ENCODE data around the gene PRG3.
"Not testable (repeated sequence)": the region's sequence is repeated elsewhere in the genome, so short reads cannot be mapped to it uniquely, and the experiment has no call there.

PRG3 gene

DNA sequence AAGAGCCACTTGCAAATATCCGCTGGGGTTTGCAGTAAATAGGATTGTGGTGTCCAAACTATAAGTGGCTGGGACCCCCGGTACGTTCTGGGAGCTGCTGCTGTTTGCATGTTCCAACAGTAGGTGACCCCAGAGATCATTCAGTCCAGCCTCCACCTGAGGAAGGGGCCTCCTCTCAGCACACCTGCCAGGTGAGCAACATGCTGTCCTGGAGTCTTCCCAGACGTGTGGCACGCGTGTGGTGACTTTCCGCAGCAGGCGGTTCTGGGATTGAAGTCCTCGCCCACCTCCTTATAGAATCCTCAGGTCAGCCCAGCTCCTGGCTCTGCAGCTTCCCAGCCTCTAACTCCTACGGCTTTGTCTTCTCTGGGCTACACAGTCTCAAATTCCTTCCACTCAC, 36.1 kb downstream of the PRG3 start:
- Histone ChIP-seq H2AFZ (ENCODE audit: low read depth, low read length) (peak overlapping the region; percentile 68), H3K9me3 (ENCODE audit: low read length) (no peaks in the 10 kb centered on the region), H3K27me3 (ENCODE audit: insufficient read depth, low read length) (no peaks in the 10 kb centered on the region), H3K4me1 (ENCODE audit: insufficient read depth, low read length) (peaks cover 19% of the 10 kb centered on the region), H3K4me3 (ENCODE audit: low read length) (no peak overlapping the region), H3K36me3 (ENCODE audit: insufficient read depth, low read length) (no peaks in the 10 kb centered on the region)

DNA sequence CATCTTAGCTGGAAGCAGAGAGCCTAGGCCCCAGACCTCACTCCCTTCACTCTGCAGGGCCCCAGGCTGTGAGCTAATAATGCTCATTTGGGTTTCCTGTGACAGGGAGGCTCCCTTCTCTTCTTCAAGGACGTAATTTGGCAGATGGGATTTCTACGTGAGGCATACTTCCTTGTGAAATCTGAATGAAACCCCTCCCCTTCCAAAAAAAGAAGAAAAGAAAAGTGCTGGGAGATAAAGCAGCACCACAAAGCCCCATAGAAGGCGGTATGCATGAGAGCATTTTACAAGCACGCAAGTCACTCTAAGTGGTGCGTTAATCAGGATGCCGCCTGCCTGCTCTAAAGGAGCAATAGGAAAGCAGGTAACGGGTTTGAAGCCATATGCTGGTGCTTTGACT, 37.1 kb downstream of the PRG3 start:
- no peaks in the 10 kb centered on the region for H3K9me3 ChIP-seq (ENCODE audit: low read length)
- H3K36me3 ChIP-seq (ENCODE audit: insufficient read depth, low read length) = no peaks in the 10 kb centered on the region
- H2AFZ ChIP-seq (ENCODE audit: low read depth, low read length) = no peak overlapping the region
- no peak overlapping the region for H3K4me3 ChIP-seq (ENCODE audit: low read length)
- H3K4me1 ChIP-seq (ENCODE audit: insufficient read depth, low read length) = peaks cover 27% of the 10 kb centered on the region
- no peaks in the 10 kb centered on the region for H3K27me3 ChIP-seq (ENCODE audit: insufficient read depth, low read length)

DNA sequence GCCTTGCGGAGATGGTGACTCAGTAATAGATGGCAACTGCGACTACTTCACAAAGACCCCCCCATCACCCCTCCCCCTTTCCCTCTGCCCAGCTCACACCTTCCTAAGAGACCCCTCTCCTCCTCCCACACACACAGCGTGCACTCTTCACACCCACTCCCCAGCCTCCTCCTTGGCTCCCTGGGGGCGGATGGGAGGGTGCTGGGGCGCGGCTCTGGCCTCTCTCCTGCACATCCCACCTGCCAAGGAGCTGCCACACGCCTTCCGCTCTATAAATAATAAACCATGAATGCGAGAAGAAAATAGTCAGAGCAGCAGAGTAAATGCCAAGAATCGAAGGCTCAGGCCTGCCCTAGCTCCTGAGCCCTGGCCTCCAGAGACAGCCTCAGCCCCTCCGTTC, 38.2 kb downstream of the PRG3 start:
- H3K4me3 ChIP-seq (ENCODE audit: low read length) = no peak overlapping the region
- no peak overlapping the region for H2AFZ ChIP-seq (ENCODE audit: low read depth, low read length)
- H3K9me3 ChIP-seq (ENCODE audit: low read length) = no peaks in the 10 kb centered on the region
- H3K27me3 ChIP-seq (ENCODE audit: insufficient read depth, low read length) = no peaks in the 10 kb centered on the region
- H3K4me1 ChIP-seq (ENCODE audit: insufficient read depth, low read length) = peaks cover 38% of the 10 kb centered on the region
- no peaks in the 10 kb centered on the region for H3K36me3 ChIP-seq (ENCODE audit: insufficient read depth, low read length)

DNA sequence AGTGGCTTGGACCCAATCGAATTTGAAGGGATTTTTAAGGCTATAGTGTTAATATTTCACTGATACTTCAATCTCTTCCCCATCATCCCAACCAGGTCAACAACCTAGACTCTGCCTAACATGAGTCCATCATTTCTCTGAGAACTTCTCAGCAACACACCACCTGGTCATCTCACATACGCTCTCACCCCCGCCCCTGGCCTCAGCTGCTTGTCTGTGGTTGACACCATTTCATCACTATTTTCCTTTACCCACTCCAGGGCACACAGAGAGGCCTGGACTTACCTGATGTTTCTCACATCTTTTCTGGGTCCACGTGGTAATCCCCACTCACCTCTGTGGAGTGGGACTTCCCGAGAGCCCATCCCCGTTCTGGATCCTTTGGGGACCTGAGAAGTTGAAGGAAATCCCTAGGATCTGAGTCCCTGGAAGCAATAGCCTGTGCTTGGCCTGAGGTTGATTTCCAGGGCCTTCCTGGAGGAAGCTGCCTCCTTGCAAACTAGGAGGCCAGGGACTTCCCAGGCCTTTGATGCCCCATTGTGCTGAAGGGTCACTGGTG, 39.6 kb downstream of the PRG3 start:
- H3K4me1 ChIP-seq (ENCODE audit: insufficient read depth, low read length) = peaks cover 39% of the 10 kb centered on the region
- H3K36me3 ChIP-seq (ENCODE audit: insufficient read depth, low read length) = no peaks in the 10 kb centered on the region
- H2AFZ ChIP-seq (ENCODE audit: low read depth, low read length) = no peak overlapping the region
- H3K4me3 ChIP-seq (ENCODE audit: low read length) = no peak overlapping the region
- H3K27me3 ChIP-seq (ENCODE audit: insufficient read depth, low read length) = no peaks in the 10 kb centered on the region
- no peaks in the 10 kb centered on the region for H3K9me3 ChIP-seq (ENCODE audit: low read length)

DNA sequence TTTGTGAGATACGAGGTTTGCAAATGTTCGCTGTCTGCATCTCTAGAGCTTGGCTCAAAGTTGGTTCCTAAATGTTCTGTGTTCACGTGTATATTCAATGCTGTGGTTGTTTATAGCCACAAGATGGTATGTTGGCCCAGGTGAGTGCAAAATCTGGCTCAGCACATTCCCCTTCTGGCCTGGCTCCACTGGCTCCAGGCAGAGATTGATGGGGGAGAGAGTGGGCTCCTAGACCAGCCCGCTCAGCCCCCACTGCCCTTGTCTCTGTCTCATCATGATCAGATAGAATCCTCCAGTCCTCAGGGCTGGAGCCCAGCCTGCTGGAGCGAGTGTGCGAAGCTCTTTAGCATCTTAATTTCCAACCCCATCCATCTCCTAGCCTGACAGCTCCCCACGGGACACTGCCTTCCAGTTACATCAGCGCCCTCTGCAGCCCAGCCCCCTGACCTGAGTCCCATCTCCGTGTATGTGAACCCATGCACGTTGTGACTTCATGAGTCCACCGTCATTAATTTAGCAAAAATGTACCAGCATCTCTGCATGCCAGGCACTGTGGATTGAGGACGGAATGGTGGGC, 40.8 kb downstream of the PRG3 start:
- no peak overlapping the region for H2AFZ ChIP-seq (ENCODE audit: low read depth, low read length)
- no peaks in the 10 kb centered on the region for H3K27me3 ChIP-seq (ENCODE audit: insufficient read depth, low read length)
- no peak overlapping the region for H3K4me3 ChIP-seq (ENCODE audit: low read length)
- peaks cover 45% of the 10 kb centered on the region for H3K4me1 ChIP-seq (ENCODE audit: insufficient read depth, low read length)
- no peaks in the 10 kb centered on the region for H3K36me3 ChIP-seq (ENCODE audit: insufficient read depth, low read length)
- H3K9me3 ChIP-seq (ENCODE audit: low read length) = no peaks in the 10 kb centered on the region

DNA sequence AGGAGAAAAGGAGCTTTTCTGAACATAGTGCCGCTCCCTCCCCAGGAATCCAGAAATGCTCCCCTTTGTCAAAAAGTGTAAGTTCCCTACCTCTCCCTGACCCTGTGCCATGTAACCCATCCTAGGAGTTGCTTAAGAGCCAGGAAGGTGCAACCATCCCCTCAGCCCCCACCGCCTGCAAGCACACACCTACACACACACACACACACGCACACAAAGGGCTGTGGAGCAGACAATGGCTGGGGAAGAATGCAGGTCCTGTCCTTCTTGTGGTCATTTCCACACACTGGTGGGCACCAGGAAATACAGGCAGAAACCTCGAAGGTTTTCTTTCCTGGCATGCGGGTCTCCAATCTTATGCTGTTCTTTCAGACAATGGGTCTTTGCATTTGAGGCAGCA, 41.6 kb downstream of the PRG3 start:
- Histone ChIP-seq H2AFZ (ENCODE audit: low read depth, low read length) (no peak overlapping the region), H3K4me1 (ENCODE audit: insufficient read depth, low read length) (peaks cover 53% of the 10 kb centered on the region), H3K9me3 (ENCODE audit: low read length) (no peaks in the 10 kb centered on the region), H3K36me3 (ENCODE audit: insufficient read depth, low read length) (peaks cover 5% of the 10 kb centered on the region), H3K4me3 (ENCODE audit: low read length) (no peak overlapping the region), H3K27me3 (ENCODE audit: insufficient read depth, low read length) (no peaks in the 10 kb centered on the region)

DNA sequence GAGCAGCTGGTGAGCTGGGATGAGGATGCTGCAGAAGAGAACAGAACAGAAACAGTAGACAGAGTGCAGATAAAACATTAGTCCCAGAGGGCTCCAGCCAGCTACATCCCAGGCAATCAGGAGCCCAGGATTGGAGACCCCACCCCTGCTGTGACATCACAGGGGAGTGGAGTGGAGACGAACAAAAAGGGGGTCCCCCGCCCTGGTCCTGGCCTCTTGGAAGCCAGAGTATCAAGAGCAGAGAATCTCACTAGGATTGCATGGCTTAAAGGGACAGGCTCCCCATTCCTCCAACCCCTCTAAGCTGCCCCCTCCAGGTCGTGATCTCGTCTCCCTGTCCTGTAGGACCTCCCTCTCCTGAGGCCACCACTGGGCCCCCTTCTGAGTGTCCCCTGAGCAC, 42.8 kb downstream of the PRG3 start, which contains the start of gene P2RX3:
P2RX3 (plus strand) TSS at position 211 of the 400 bp plus-strand sequence. CDS start 199 bp downstream, outside the sequence.
- no peaks in the 10 kb centered on the region for H3K27me3 ChIP-seq (ENCODE audit: insufficient read depth, low read length)
- H3K9me3 ChIP-seq (ENCODE audit: low read length) = no peaks in the 10 kb centered on the region
- H3K4me3 ChIP-seq (ENCODE audit: low read length) = no peak within 1 kb of the TSS
- H3K36me3 ChIP-seq (ENCODE audit: insufficient read depth, low read length) = peaks cover 17% of the 10 kb centered on the region
- no peak within 1 kb of the TSS for H2AFZ ChIP-seq (ENCODE audit: low read depth, low read length)
- H3K4me1 ChIP-seq (ENCODE audit: insufficient read depth, low read length) = peaks cover 53% of the 10 kb centered on the region

DNA sequence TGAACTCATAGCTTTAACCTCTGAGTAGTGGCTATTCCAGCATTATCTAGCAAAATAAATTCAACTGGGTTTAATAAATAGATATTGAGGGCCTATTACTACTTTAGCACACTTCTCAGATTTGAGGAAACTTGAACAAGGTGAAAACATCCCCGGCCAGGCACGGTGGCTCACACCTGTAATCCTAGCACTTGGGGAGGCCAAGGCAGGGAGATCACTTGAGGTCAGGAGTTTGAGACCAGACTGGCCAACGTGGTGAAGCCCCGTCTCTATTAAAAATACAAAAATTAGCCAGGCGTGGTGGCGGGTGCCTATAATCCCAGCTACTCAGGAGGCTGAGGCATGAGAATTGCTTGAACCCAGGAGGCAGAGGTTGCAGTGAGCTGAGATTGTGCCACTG, 44.1 kb downstream of the PRG3 start:
- H3K36me3 ChIP-seq (ENCODE audit: insufficient read depth, low read length) = peaks cover 30% of the 10 kb centered on the region
- not testable (repeated sequence) for H3K9me3 ChIP-seq (ENCODE audit: low read length); H3K4me3 ChIP-seq (ENCODE audit: low read length); H2AFZ ChIP-seq (ENCODE audit: low read depth, low read length); H3K27me3 ChIP-seq (ENCODE audit: insufficient read depth, low read length)
- H3K4me1 ChIP-seq (ENCODE audit: insufficient read depth, low read length) = peaks cover 49% of the 10 kb centered on the region

DNA sequence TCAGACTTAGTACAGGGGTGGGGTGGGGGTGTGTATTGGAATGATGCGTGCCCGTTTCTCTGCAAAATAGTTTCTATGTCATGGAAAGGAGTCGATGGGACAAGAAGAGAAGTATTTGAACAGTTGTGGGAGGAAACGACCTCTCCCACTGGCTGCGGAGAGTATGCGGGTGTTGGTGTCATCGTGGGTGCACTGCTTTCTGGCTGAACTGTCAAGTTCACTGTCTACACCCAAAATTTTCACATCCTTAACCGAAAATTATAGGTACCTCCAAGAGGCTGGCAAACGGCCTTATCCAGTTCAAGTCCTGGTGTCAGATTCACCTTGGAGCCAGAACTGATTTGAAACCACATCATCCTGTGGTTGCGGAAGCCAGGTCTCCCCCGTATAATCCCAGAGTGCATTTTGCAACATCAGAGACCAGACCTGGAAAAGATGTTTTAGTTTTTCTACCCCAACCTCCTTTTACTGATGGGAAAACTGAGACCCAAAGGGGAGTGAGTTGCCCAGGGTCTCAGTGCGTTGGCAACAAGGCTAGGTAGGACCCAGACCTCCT, 44.8 kb downstream of the PRG3 start:
- H2AFZ ChIP-seq (ENCODE audit: low read depth, low read length) = peak overlapping the region; percentile 60
- no peaks in the 10 kb centered on the region for H3K27me3 ChIP-seq (ENCODE audit: insufficient read depth, low read length)
- H3K36me3 ChIP-seq (ENCODE audit: insufficient read depth, low read length) = peaks cover 36% of the 10 kb centered on the region
- peak overlapping the region; percentile 93 for H3K4me3 ChIP-seq (ENCODE audit: low read length)
- peaks cover 49% of the 10 kb centered on the region for H3K4me1 ChIP-seq (ENCODE audit: insufficient read depth, low read length)
- no peaks in the 10 kb centered on the region for H3K9me3 ChIP-seq (ENCODE audit: low read length)

DNA sequence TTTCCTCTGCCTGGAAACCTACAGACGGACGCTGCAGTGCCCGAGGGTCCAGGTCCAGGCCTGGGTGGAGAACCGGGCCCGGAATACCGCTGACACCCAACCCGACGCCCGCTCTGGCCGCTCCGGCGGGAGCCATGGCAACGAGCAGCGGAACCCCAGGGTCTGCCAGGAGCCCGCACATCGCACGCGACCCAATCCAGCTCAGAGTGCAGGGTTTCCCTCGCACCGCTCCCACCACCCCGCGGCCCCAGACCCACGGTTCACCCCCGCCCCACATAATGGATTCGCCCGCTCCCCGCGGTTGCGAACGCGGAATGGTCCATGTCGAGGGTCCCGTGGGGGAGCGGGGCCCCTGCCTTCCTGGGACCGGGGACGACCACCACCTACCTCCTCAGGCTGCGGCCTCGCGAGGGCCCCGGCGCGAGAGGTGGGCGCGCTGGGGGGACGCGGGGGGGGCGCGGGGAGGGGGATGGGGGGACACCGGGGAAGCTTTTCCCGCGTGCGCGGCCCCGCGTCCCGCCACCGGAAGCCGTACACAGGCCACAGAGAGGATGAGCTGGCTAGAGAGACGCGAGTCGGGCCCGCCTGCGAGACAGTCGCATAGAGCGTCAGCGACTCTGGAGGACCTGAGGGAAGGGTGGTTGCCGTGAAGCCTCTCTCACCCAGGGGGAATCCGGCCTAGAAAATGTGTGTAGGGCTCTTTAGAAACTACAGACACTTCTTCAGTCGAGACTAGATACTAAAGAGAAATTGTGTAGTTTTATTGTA, 45.4 kb downstream of the PRG3 start, which contains the start of gene SSRP1:
SSRP1 (minus strand) TSS at position 550 of the 768 bp plus-strand sequence. CDS start 771 bp downstream, outside the sequence.
- H3K4me1 ChIP-seq (ENCODE audit: insufficient read depth, low read length) = peaks cover 47% of the 10 kb centered on the region
- H2AFZ ChIP-seq (ENCODE audit: low read depth, low read length) = peak within 1 kb of the TSS; percentile 60
- H3K9me3 ChIP-seq (ENCODE audit: low read length) = no peaks in the 10 kb centered on the region
- peak within 1 kb of the TSS; percentile 93 for H3K4me3 ChIP-seq (ENCODE audit: low read length)
- peaks cover 43% of the 10 kb centered on the region for H3K36me3 ChIP-seq (ENCODE audit: insufficient read depth, low read length)
- no peaks in the 10 kb centered on the region for H3K27me3 ChIP-seq (ENCODE audit: insufficient read depth, low read length)

DNA sequence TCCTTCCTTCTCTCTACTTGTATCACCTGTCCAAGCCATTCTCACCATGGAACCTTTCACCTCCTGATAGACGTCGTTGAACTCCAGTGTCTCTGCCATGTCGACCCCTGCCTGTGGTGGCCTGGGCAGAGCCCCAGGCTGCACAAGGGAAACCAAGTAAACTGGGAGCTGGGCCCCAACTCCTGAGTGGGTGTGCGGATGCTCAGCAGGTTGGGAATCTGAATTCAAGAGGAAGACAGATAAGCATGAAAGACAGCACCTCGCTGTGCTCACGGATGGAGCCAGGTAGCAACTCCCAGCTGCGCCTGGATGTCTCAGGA, 46.0 kb downstream of the PRG3 start:
- H3K9me3 ChIP-seq (ENCODE audit: low read length) = no peaks in the 10 kb centered on the region
- H3K27me3 ChIP-seq (ENCODE audit: insufficient read depth, low read length) = no peaks in the 10 kb centered on the region
- no peak overlapping the region for H2AFZ ChIP-seq (ENCODE audit: low read depth, low read length)
- H3K4me1 ChIP-seq (ENCODE audit: insufficient read depth, low read length) = peaks cover 41% of the 10 kb centered on the region
- H3K36me3 ChIP-seq (ENCODE audit: insufficient read depth, low read length) = peaks cover 48% of the 10 kb centered on the region
- H3K4me3 ChIP-seq (ENCODE audit: low read length) = peak overlapping the region; percentile 93

DNA sequence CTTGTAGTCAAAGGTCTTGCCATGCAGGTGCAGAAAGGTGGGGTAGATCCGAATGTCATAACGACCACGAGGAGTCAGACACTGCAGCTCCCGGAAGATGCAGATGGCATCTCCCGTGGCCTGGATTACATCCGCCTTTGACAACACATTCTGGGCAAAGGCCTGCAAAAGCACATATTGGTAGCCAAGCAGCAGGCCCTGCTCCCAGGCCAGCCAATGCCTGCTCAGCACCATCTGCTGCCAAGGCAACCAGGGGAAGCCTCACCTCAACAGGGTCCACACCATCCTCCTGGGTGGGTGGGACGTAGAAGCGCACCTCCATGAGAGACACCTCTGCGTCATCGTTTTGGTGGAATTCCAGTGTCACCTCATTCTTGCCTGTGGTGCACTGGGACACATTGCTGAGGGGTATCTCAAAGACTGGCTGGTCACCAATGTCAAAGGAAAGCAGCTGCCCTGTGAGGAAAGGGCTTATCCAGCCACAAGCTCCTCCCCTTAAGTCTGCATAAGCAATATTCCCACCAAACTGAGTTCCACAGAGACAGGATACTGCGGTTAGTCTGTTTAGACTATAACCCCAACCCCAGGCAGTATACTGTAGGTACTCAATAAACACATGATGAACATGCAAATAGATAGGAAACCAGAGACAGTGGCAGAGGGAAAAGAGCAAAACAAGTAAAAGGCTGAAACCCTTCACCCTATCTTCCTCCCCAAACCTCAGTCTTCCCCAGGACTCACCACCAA, 48.1 kb downstream of the PRG3 start:
- Histone ChIP-seq H2AFZ (ENCODE audit: low read depth, low read length) (no peak overlapping the region), H3K9me3 (ENCODE audit: low read length) (no peaks in the 10 kb centered on the region), H3K4me3 (ENCODE audit: low read length) (no peak overlapping the region), H3K27me3 (ENCODE audit: insufficient read depth, low read length) (no peaks in the 10 kb centered on the region), H3K4me1 (ENCODE audit: insufficient read depth, low read length) (peaks cover 22% of the 10 kb centered on the region), H3K36me3 (ENCODE audit: insufficient read depth, low read length) (peaks cover 69% of the 10 kb centered on the region)

DNA sequence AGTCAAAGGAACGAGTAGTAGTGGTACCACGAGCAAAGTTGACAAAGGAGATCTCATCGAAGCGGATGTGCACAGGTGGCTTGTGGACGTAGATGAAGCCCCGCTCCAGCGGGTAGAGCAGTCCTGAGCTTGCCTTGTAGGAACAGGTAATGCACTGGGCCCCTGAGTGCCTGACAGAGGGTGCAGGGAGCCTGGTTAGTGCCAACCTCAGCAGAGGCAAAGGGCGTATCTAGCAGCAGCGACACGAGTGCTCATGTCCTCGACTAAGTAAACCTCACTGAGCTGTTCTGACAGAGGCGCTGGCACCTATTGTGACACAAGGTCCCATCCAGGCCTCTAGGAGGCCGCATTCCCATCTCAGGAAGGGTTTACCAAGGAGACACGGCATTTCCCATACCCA, 49.2 kb downstream of the PRG3 start:
- H3K27me3 ChIP-seq (ENCODE audit: insufficient read depth, low read length) = no peaks in the 10 kb centered on the region
- H3K9me3 ChIP-seq (ENCODE audit: low read length) = no peaks in the 10 kb centered on the region
- H3K4me3 ChIP-seq (ENCODE audit: low read length) = no peak overlapping the region
- peaks cover 81% of the 10 kb centered on the region for H3K36me3 ChIP-seq (ENCODE audit: insufficient read depth, low read length)
- no peak overlapping the region for H2AFZ ChIP-seq (ENCODE audit: low read depth, low read length)
- peaks cover 24% of the 10 kb centered on the region for H3K4me1 ChIP-seq (ENCODE audit: insufficient read depth, low read length)
